ENCODE results near the gene TBX18.

TBX18 gene

DNA sequence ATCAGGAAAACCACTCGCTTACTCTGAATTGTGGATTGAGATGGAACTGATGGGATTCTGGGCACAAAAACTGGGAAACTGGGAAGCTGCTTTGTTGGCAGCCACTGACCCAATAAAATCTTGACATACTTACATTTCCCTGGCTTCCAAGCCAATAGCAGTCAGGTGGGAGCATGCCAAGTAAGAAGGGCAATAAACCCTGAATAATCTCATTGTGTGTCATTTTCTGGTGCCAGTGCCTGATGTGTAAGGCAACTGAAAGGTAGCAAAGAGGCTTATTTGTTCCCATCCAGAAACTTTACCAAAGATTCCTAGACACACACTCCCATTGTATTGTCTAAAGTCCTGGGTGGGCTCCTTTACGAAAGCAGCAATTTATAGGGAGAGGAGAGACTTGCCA, 93.2 kb downstream of the TBX18 start:
- DNase-seq (ENCODE audit: low read depth, low spot score), result no peak
- in situ Hi-C loops (cut with HindIII; ENCODE audit: low sequenced_read_pairs), result no loop called here

GRCh38 chr6:84669945-84670344, 94.5 kb downstream of the TBX18 start:
- in situ Hi-C loops (cut with HindIII; ENCODE audit: low sequenced_read_pairs), result no loop called here
- no peak overlapping the region for H3K4me3 ChIP-seq (ENCODE audit: low read depth, low read length)
- no peak for DNase-seq (ENCODE audit: low read depth, low spot score)
- TF ChIP-seq, protein P1, sequence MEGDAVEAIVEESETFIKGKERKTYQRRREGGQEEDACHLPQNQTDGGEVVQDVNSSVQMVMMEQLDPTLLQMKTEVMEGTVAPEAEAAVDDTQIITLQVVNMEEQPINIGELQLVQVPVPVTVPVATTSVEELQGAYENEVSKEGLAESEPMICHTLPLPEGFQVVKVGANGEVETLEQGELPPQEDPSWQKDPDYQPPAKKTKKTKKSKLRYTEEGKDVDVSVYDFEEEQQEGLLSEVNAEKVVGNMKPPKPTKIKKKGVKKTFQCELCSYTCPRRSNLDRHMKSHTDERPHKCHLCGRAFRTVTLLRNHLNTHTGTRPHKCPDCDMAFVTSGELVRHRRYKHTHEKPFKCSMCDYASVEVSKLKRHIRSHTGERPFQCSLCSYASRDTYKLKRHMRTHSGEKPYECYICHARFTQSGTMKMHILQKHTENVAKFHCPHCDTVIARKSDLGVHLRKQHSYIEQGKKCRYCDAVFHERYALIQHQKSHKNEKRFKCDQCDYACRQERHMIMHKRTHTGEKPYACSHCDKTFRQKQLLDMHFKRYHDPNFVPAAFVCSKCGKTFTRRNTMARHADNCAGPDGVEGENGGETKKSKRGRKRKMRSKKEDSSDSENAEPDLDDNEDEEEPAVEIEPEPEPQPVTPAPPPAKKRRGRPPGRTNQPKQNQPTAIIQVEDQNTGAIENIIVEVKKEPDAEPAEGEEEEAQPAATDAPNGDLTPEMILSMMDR (IDR thresholded peaks at IDR 0.05; ENCODE audit: low read depth, low read length), result no peak

More for the DNA sequence above, 93.2 kb downstream of the TBX18 start:
- no peak overlapping the region for H3K4me3 ChIP-seq (ENCODE audit: low read depth, low read length)
- TF ChIP-seq, protein P1 (IDR thresholded peaks at IDR 0.05; ENCODE audit: low read depth, low read length), result no peak

DNA sequence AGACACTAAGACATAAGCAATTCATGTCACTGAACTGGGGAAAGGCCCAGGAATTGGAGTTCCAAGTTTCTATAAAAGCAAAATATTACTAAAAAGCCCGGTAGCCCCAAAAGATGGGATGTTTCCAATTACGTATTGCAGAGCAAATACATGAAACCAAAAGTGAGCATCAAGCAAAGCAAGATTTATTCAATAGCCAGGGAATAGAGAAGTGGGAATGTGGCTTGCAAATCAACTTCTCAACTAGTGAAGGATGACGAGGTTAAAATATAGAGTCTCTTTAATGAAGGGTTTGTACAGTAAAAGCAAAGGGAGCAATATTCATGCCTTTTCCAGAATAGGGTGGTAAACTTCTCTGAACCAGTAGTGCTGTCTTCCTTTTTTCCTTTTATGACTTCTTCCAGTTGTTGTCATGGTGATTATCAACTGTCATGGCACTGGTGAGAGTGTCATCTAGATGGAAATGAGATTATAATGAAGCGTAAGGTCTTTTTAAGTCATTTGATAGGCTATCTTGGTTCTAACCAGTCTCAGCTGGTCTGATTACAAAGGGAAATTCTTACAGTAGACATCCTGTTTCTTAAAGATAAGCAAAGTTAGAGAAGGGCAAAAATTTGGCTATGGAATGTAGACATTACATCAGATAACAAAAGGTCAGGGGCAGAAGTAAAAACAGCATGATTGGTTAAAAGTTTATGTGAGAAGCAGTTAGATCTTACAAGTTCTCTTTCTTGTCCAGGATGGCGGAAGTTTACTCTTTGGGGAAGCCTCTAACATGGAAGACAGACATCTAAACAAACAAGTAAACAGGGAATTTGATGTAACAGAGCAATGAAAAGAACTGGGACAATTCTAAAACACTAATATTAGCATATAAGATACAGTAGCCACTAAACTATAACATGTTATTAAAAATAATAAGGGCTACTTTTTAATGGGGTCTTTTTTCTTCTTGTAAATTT, 96.9 kb downstream of the TBX18 start:
- no peak for DNase-seq (ENCODE audit: low read depth, low spot score)
- TF ChIP-seq, protein P1 (IDR thresholded peaks at IDR 0.05; ENCODE audit: low read depth, low read length), result no peak
- no peak overlapping the region for H3K4me3 ChIP-seq (ENCODE audit: low read depth, low read length)
- in situ Hi-C loops (cut with HindIII; ENCODE audit: low sequenced_read_pairs), result no loop called here

DNA sequence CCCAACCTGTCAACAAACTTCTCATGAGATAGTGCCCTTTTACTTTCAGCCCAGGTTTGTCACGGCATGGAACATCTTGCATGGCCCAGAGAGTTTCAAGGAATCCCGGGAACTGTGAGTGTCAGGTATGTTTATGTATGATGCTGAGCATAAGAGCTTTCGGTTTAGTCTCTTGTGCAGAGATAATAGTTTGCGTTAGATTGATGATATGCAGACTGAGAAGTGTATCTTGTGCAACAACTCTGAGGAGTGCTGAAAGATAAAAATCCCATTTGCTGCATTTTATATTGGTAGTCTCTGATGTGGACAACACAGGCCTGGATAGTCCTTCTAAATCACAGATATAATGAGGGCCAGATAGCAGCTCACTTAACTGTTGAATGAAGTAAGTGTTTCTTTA, 99.0 kb downstream of the TBX18 start:
- H3K4me3 ChIP-seq (ENCODE audit: low read depth, low read length), result no peak overlapping the region
- TF ChIP-seq, protein P1 (IDR thresholded peaks at IDR 0.05; ENCODE audit: low read depth, low read length), result no peak
- DNase-seq (ENCODE audit: low read depth, low spot score), result no peak
- in situ Hi-C loops (cut with HindIII; ENCODE audit: low sequenced_read_pairs), result no loop called here

- DNase-seq (ENCODE audit: low read depth, low spot score), result no peak
- TF ChIP-seq, protein P1 (IDR thresholded peaks at IDR 0.05; ENCODE audit: low read depth, low read length), result no peak
- in situ Hi-C loops (cut with HindIII; ENCODE audit: low sequenced_read_pairs), result no loop called here
- no peak overlapping the region for H3K4me3 ChIP-seq (ENCODE audit: low read depth, low read length)
Observed at GRCh38 chr6:84663866-84664265, 100.5 kb downstream of the TBX18 start.

- H3K4me3 ChIP-seq (ENCODE audit: low read depth, low read length), result no peak overlapping the region
- in situ Hi-C loops (cut with HindIII; ENCODE audit: low sequenced_read_pairs), result no loop called here
- TF ChIP-seq, protein P1 (IDR thresholded peaks at IDR 0.05; ENCODE audit: low read depth, low read length), result no peak
- no peak for DNase-seq (ENCODE audit: low read depth, low spot score)
Observed at GRCh38 chr6:84657486-84657885, 106.9 kb downstream of the TBX18 start.
